Left forelimb (tissue), 1 donor: ENCODE results near the gene KRT32.
"Not testable (repeated sequence)": the region's sequence is repeated elsewhere in the genome, so short reads cannot be mapped to it uniquely, and the experiment has no call there.

Experiments
- DNase-seq: peaks from one replicate; pipeline ENCODE4 v3.0.0-alpha.2; 2018; ENCODE audit warnings: low spot score

Gene KRT32

GRCh38 chr17:41428591-41429291, 38.4 kb downstream of the KRT32 start:
- DNase-seq = no peak

DNA sequence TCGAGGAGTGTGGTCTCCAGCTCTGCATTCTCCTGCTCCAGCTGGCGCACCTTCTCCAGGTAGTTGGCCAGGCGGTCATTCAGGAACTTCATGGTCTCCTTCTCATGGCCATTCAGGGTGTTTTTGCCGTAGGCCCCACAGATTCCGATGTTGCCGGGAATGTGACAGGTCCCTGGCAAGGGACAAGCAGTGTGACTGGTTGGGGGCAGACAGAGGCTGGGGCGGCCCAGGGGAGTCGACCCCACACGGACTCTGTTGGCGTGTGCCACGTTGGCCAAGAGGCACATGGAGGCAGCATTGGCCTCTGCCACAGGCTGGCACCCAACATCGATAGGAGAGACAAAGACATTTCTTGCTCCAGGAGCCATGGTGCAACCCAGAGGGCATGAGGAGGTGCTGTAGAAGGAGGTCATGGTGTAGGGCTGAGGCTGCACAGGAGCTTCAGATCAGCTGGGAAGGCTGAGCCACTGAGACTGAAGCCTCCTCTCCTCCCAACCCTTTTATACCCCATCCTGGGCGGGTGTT, 43.0 kb downstream of the KRT32 start, which contains the start of gene KRT37:
KRT37 (minus strand) TSS at position 475 of the 525 bp plus-strand sequence; CDS start at position 413, 62 bp downstream.
- no peak for DNase-seq

DNA sequence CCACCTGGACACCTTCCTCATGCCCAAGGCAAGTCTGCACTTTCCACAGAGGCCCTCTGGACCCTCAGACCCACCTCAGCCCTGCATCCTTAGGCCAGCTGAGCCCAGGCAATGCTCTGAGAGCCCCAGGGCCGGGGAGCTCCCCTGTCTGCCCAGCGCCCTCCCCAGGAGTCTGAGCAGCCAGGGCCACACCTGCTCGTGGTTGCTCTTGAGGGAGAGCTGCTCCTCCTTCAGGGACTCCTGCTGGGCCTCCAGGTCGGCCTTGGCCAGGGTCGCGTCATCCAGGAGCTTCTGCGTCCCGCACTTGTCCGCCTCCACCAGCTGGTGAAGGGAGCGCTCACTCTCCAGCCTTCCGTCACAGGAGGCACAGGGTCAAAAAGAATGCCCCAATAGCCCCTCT, 44.6 kb downstream of the KRT32 start:
- DNase-seq = not testable (repeated sequence)

DNA sequence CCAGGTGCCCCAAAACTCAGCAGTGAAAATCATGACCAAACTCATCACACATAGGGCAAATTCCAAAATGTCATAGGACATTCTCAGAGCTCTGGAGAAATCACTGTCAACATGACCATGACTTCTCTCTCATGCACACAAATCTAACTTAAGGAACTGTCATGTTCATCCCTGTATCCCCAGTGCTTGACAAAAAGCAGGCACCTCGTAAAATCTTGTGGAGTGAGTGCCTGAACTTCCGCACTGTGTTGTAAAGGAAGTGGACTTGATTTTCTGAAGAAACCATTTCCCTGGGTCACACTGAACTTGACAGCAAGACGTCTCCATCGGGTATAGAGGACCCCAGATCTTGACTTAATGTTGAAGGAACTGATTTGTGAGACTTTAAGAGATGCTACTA, 45.6 kb downstream of the KRT32 start:
- no peak for DNase-seq

- no peak for DNase-seq
Observed at GRCh38 chr17:41421116-41421515, 46.1 kb downstream of the KRT32 start.

- no peak for DNase-seq
Observed at GRCh38 chr17:41420134-41420533, 47.1 kb downstream of the KRT32 start.

DNA sequence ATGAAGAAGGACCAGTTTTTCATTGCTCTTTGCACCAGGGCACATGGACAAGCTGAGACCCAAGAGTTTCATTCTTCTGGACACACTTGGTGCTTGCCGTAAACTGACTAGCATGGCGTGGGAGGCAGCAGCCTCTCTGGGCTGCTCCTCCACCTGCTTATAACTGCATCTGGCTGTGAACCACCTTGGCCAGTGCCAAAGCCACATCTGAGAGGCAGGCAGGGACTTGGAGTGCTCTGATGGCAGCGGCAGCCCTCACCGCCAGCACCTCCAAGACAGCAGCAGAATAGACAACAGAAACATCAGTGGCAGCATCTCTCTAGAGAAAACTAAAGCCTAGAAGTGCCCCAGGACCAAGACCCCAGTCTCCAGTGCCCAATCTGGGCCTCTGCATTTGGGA, 47.5 kb downstream of the KRT32 start:
- no peak for DNase-seq

GRCh38 chr17:41418116-41418860, 48.9 kb downstream of the KRT32 start:
- no peak for DNase-seq

- DNase-seq = no peak
Observed at GRCh38 chr17:41417576-41418015, 49.6 kb downstream of the KRT32 start.

- DNase-seq = no peak
Observed at GRCh38 chr17:41417127-41417526, 50.1 kb downstream of the KRT32 start.

DNA sequence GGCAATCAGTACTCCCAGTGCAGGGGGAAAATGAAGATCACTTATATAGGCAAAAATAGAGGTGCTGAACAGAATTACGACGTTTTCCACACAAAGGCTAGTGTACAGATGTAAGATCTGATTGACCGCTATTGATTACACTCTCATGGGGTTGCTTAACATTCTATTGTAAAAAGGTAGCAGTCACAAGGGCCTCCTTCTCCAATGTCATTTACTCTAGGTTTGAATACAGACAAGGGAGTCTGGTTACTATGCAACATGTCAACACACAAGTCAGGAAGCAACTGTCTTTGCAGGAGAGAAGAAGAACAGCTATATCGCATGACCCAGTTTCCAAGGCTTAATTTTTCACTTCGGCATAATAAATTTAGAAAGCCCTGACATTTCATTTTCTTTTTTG, 50.7 kb downstream of the KRT32 start:
- no peak for DNase-seq

GRCh38 chr17:41415833-41416335, 51.3 kb downstream of the KRT32 start:
- DNase-seq = no peak

- no peak for DNase-seq
Observed at GRCh38 chr17:41415411-41415810, 51.8 kb downstream of the KRT32 start.

DNA sequence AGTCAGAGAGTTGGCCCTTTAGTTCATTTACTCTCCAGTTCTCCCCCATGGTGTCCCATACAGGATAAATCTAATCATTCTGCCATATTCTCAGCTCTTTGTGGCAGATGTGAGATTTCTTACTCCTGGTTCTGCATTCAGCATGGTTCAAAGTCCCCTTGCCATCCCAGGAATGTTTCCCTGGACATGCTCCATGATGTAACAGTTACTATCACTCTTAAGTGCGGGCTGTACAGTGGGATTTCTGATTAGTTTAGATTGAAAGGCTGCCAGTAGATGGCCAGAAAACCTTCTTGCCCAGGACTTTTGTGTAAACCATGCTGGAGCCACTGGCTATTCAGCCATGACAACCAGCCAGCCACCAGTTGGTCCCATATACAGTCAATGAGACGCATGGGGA, 53.2 kb downstream of the KRT32 start:
- DNase-seq = no peak

- no peak for DNase-seq
Observed at GRCh38 chr17:41413353-41413957, 53.7 kb downstream of the KRT32 start.

DNA sequence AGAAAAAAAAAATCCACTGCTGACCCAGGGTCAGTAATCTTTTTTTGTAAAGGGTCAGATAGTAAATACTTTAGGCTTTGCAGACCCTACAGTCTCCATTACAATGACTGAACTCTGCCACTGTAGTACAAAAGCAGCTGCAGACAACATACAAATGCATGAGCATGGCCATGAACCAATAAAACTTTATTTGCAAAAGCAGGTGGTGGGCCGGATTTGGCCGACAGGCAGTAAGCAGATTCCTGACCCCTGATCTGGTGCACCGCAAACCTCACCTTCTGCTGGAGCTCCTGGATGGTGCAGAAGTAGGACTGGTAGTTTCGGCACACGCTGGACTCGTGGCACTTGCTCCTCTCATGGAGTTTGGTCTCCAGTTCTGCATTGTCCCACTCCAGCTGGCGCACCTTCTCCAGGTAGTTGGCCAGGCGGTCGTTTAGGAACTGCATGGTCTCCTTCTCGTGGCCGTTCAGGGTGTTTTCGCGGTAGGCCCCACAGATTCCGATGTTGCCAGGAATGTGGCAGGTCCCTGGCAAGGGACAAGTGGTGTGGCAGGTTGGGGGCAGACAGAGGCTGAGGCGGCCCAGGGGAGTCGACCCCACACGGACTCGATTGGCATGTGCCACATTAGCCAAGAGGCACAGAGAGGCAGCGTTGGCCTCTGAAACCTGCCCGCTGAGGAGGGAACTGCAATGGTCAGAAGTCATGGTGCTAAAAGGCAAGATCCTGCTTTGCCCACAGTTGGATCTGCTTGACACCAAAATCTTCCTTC, 55.9 kb downstream of the KRT32 start:
- DNase-seq = no peak
